ENCODE measurements around the gene RAB44. TPM values are rescaled to one million over a fixed set of nuclear protein-coding genes. Genes with fewer than 3 reads are reported as not detected.

Gene RAB44
- total RNA-seq, 4 donors from 2014 or later = 0.30 to 1.0 (median 0.63) TPM

DNA sequence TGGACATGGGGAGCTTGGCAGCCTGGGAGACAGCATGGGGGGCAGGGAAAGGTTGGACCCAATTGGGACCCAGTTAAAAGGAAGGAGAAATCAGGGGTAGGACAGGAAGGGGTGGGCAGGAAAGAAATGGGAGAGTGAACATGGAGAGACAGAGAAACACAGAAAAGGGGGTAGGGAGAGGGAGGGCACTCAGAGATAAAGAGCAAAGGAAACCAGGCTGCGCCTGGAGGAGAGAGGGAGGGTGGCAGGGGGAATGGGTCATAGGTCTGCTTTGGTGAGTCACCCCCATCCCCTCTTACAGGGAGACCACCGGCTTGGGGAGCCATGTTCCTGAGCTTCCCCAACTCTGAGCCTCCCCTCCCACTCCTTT, 46.7 kb downstream of the RAB44 start:
- 49 to 64% methylated on average over 2 of the region's 2 CpGs for WGBS, 2 donors
- TF ChIP-seq, protein P1, sequence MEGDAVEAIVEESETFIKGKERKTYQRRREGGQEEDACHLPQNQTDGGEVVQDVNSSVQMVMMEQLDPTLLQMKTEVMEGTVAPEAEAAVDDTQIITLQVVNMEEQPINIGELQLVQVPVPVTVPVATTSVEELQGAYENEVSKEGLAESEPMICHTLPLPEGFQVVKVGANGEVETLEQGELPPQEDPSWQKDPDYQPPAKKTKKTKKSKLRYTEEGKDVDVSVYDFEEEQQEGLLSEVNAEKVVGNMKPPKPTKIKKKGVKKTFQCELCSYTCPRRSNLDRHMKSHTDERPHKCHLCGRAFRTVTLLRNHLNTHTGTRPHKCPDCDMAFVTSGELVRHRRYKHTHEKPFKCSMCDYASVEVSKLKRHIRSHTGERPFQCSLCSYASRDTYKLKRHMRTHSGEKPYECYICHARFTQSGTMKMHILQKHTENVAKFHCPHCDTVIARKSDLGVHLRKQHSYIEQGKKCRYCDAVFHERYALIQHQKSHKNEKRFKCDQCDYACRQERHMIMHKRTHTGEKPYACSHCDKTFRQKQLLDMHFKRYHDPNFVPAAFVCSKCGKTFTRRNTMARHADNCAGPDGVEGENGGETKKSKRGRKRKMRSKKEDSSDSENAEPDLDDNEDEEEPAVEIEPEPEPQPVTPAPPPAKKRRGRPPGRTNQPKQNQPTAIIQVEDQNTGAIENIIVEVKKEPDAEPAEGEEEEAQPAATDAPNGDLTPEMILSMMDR (IDR thresholded peaks at IDR 0.05) = no peak
- no peak for TF ChIP-seq EP300 (IDR thresholded peaks at IDR 0.05)
- no peak for TF ChIP-seq POLR2A (IDR thresholded peaks at IDR 0.05)

DNA sequence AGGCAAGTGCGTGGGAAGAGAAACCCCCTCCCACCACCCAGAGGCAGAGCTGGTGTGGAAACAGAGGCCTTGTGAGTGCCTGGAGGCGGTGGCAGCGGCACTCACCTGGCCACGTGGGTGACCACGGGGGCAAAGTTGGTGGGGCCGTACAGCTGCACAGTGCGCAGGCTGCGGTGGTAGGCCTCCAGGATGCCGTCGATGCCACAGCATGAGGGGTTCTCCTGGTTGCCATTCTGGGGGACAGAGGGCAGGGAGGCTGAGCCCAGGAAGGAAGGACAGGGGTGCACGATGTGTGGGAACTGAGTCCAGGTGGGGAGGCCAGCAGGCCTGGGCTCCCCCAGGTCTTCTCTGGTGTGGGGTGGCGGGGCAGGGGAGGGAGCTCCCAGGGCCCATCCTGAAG, 47.7 kb downstream of the RAB44 start:
- peaks cover 0 to 7% (median 0%) of the 10 kb centered on the region in 4 donors for H3K4me1 ChIP-seq
- peaks cover 0 to 25% (median 0%) of the 10 kb centered on the region in 4 donors for H3K9me3 ChIP-seq
- H3K27me3 ChIP-seq = no peaks in the 10 kb centered on the region
- 95 to 96% methylated on average over 7 to 11 of the region's 12 CpGs for WGBS, 2 donors
- no peaks in the 10 kb centered on the region for H3K36me3 ChIP-seq
- no peak overlapping the region for H3K4me3 ChIP-seq
- H3K27ac ChIP-seq = no peak overlapping the region
- no peak for DNase-seq (ENCODE audit: low spot score in 2 of 2)
- TF ChIP-seq, protein P1 (IDR thresholded peaks at IDR 0.05) = no peak
- TF ChIP-seq POLR2A (IDR thresholded peaks at IDR 0.05) (no peak), EP300 (IDR thresholded peaks at IDR 0.05) (no peak)

More for the DNA sequence above, 46.7 kb downstream of the RAB44 start:
- DNase-seq (ENCODE audit: low spot score in 2 of 2) = no peak
- Histone ChIP-seq H3K36me3 (no peaks in the 10 kb centered on the region), H3K27ac (no peak overlapping the region), H3K4me1 (peaks cover 0 to 7% (median 0%) of the 10 kb centered on the region in 4 donors), H3K9me3 (peaks cover 0 to 16% (median 0%) of the 10 kb centered on the region in 4 donors), H3K27me3 (no peaks in the 10 kb centered on the region), H3K4me3 (no peak overlapping the region)

DNA sequence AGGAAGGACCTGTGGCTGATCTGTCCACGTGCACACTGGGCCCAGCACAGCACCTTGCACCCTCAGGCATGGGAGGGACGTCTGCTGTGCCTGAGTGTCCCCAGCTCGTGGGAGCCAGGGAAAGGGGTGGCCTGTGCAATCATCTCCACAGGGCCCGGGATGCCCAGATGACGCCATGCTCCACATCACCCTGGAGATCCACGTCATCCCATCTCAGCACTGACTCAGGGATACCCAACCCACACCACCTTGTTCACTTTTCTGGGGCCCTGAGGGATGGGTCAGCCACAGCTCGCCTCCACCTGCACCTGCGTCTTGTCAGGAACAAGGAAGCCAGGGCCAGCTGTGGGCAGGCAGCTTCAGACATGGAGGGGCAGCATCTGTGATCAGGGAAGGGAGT, 48.2 kb downstream of the RAB44 start:
- Histone ChIP-seq H3K4me3 (no peak overlapping the region), H3K4me1 (peaks cover 0 to 7% (median 0%) of the 10 kb centered on the region in 4 donors), H3K9me3 (peaks cover 0 to 30% (median 0%) of the 10 kb centered on the region in 4 donors), H3K36me3 (no peaks in the 10 kb centered on the region), H3K27ac (no peak overlapping the region), H3K27me3 (no peaks in the 10 kb centered on the region)
- DNase-seq (ENCODE audit: low spot score in 2 of 2) = no peak
- TF ChIP-seq, protein P1 (IDR thresholded peaks at IDR 0.05) = no peak
- TF ChIP-seq POLR2A (IDR thresholded peaks at IDR 0.05) (no peak), EP300 (IDR thresholded peaks at IDR 0.05) (no peak)
- 76 to 92% methylated on average over 6 to 8 of the region's 8 CpGs for WGBS, 2 donors

DNA sequence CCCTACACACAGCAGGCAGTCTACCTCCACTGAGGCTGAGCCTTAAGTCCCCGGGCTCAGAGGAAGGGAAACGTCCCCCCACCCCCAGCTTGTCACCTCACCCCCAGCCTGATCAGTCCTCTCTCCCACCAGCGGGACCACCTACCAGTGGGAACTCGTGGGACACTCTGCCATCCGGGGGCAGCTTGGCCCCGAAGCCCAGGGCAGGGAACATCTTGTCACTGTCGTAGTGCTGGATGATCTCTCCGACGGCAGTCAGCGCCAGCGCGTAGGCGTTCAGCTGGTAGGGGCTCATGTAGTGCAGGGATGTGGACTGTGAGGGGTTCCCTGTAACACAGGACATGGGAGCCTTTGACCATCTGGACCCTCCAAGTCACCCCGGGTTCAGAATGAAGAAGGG, 48.6 kb downstream of the RAB44 start:
- 74 to 76% methylated on average over 10 to 12 of the region's 14 CpGs for WGBS, 2 donors
- Histone ChIP-seq H3K9me3 (peaks cover 0 to 30% (median 0%) of the 10 kb centered on the region in 4 donors), H3K27me3 (no peaks in the 10 kb centered on the region), H3K36me3 (no peaks in the 10 kb centered on the region), H3K4me3 (no peak overlapping the region), H3K4me1 (peaks cover 0 to 7% (median 0%) of the 10 kb centered on the region in 4 donors), H3K27ac (no peak overlapping the region)
- TF ChIP-seq POLR2A (IDR thresholded peaks at IDR 0.05) (no peak), EP300 (IDR thresholded peaks at IDR 0.05) (no peak)
- TF ChIP-seq, protein P1 (IDR thresholded peaks at IDR 0.05) = no peak
- no peak for DNase-seq (ENCODE audit: low spot score in 2 of 2)

DNA sequence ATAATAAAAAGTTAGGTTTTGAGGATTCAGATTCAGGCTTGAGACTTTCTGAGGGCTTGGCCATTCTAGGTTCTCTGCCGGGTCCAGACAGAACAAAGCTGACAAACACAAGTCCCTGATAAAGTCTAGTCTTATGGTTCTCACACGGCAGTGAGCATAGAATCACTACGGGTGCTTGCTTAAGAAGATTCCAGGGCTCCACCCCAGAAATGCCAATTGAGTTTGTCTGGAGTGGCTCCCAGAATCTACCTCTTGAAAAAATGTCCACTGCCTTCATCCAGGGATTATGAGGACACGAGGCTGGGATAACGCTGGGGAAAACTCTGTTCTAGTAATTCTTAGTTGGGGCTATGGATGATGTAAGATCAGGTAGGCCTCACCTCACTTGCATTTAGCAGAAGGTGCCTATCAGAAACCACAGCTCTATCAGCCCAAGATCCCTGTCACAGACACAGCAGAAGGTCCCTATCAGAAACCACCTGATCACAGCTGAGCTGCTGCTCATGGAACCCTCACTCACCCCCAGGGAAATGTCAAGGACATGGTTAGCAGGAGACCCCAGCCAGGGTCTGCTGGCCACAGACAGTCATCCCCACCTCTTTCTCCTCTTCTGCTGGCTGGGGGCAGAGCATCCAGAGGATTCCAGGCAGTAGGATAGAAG, 52.3 kb downstream of the RAB44 start:
- DNase-seq (ENCODE audit: low spot score in 2 of 2) = no peak
- no peaks in the 10 kb centered on the region for H3K36me3 ChIP-seq
- no peak overlapping the region for H3K4me3 ChIP-seq
- no peaks in the 10 kb centered on the region for H3K27me3 ChIP-seq
- TF ChIP-seq EP300 (IDR thresholded peaks at IDR 0.05) (no peak), POLR2A (IDR thresholded peaks at IDR 0.05) (no peak)
- TF ChIP-seq, protein P1 (IDR thresholded peaks at IDR 0.05) = no peak
- no peak overlapping the region for H3K27ac ChIP-seq
- WGBS, 2 donors = 80 to 86% methylated on average over 5 of the region's 5 CpGs
- peaks cover 0 to 30% (median 0%) of the 10 kb centered on the region in 4 donors for H3K9me3 ChIP-seq
- peaks cover 0 to 12% (median 2%) of the 10 kb centered on the region in 4 donors for H3K4me1 ChIP-seq

Measured in tibial nerve (tissue), 4 donors.